Loucy (cell line): ENCODE data around the gene C2orf69.

Experiments used
- EZH2phosphoT487 ChIP-seq: fragments of 200-600 bp; IDR thresholded peaks from 2 replicates; pipeline ENCODE4 v1.6.1; 2018; ENCODE audit warnings: antibody characterized with exemption, mild to moderate bottlenecking, moderate library complexity, borderline replicate concordance
- TF ChIP-seq, protein P1 (sequence below): fragments of 200-600 bp; sonication (generic); conservative IDR thresholded peaks from 2 replicates; pipeline ENCODE4 v1.5.1; 2014; ENCODE audit warnings: mild to moderate bottlenecking, antibody characterized with exemption, low read length

DNA sequence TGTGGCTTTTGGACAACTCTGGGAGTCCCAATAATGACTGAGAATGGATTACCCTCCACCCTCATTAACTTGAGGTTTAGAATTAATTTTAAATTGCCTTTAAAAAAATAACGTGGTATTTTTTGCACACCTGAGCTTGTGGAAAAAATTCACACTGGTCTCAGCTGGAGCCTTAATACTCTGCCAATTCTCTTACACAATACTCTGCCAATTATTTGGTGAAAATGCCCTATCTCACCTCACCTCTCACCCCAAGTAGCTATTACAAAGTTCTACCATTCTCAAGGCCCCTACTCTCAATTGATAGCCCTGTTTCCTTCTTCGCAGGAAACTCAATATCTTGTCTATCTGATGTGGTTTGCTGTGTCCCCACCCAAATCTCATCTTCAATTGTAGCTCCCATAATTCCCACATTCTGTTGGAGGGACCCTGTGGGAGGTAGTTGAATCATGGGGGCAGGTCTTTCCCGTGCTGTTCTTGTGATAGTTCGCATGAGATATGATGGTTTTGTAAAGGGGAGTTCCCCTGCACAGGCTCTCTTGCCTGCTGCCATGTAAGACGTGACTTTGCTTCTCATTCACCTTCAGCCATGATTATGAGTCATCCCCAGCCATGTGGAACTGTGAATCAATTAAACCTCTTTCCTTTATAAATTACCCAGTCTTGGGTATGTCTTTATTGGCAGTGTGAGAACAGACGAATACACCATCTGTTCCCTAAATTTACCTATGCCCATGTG lies 27.4 kb upstream of the C2orf69 start:
- TF ChIP-seq, protein P1, sequence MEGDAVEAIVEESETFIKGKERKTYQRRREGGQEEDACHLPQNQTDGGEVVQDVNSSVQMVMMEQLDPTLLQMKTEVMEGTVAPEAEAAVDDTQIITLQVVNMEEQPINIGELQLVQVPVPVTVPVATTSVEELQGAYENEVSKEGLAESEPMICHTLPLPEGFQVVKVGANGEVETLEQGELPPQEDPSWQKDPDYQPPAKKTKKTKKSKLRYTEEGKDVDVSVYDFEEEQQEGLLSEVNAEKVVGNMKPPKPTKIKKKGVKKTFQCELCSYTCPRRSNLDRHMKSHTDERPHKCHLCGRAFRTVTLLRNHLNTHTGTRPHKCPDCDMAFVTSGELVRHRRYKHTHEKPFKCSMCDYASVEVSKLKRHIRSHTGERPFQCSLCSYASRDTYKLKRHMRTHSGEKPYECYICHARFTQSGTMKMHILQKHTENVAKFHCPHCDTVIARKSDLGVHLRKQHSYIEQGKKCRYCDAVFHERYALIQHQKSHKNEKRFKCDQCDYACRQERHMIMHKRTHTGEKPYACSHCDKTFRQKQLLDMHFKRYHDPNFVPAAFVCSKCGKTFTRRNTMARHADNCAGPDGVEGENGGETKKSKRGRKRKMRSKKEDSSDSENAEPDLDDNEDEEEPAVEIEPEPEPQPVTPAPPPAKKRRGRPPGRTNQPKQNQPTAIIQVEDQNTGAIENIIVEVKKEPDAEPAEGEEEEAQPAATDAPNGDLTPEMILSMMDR: no peak
- no peak for TF ChIP-seq EZH2phosphoT487
